Measurements from ENCODE around the gene NR4A1. TPM values are rescaled to one million over a fixed set of nuclear protein-coding genes. Genes with fewer than 3 reads are reported as not detected.

NR4A1 gene
- total and polyA plus RNA-seq, 10 of the 15 experiments (the other 5 are each of a cell fraction or from before 2014, with no cell fraction given) = 0.05 to 7.9 (median 2.2) TPM; not detected in 1

DNA sequence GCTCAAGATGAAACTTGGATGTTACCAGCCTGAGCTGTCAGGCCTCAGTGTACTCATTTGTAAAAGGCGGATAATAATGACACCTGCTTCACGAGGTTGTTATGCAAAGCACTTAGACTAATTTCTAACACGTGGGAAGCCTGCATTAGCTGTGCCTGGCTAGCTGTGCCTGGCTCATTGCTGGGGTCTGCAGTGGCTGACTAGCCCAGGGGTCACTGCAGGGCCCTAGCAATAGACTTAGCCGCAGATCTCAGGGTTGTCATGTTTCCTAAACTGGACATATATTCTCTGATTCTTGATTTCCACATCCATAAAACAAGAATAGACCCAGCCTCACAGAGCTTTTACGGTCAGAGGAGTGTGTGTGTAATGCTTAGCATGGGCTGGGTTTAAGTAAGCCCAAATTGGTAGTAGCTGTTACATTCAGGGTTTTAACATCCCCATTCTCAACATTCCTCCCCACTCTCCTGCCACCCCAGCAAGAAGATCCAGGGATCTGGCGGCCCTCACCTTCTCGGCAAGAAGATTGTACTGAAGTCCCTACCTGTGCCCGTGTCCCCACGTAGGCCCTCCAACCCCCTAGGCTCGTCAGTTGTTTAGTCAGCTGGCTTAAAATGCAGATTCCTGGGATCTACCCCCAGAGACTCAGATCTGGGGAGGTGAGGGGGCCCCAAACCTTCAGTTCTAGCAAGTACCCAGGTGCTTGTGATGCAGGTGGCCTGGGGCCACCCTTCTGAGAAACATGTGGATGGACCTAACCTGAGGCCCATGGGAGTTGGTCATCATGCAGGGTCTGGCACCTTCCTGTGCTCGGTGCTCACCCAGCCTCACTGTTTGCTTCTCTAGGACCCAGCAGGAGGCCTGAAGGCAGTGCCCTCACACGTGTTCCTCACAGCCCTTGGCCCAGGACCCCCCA is 8.6 kb downstream of the NR4A1 start:
- ATAC-seq (peak; percentile 31), FAIRE-seq (no peak), DNase-seq (ENCODE audit: low read depth, low spot score) (no peak)
- ChIA-PET POLR2A (interaction anchor here (0.9 to 1.1 kb wide), 2 partner anchors 9 to 10 kb away, joined by 3 to 6 read pairs; partner anchors contain the start of gene ATG101), SMC1A (ENCODE audit: uncharacterized antibody, unreplicated experiment) (interaction anchor here (1.3 kb wide), 2 partner anchors 11 to 23 kb away, joined by 3 to 6 read pairs; no protein-coding TSS in a partner anchor), RAD21 (ENCODE audit: unreplicated experiment) (no interaction called here), CTCF (interaction anchor here (0.9 to 2.0 kb wide), 4 partner anchors 12 to 60 kb away, joined by 3 to 7 read pairs (median 7); no protein-coding TSS in a partner anchor)
- Histone ChIP-seq H3K9me3 (replicated peaks; ENCODE audit: control insufficient read depth, insufficient read depth, low read length) (no peaks in the 10 kb centered on the region), H3K27ac (ENCODE audit: control insufficient read depth, insufficient read depth) (no peak overlapping the region), H3K4me3 (no peak overlapping the region), H3K27me3 (replicated peaks in 1 of 2; ENCODE audit: control insufficient read depth in 2 of 2, insufficient read depth in 2 of 2, low read length in 1 of 2) (no peaks in the 10 kb centered on the region; a peak in 1 of 4 replicates), H2AFZ (ENCODE audit: control insufficient read depth, low read depth, low read length) (no peak overlapping the region), H3K9ac (ENCODE audit: control insufficient read depth, insufficient read depth, low read length) (no peak overlapping the region), H4K20me1 (ENCODE audit: control insufficient read depth, insufficient read depth) (no peaks in the 10 kb centered on the region), H3K79me2 (ENCODE audit: control insufficient read depth, insufficient read depth, low read length) (no peaks in the 10 kb centered on the region), H3K4me2 (ENCODE audit: control insufficient read depth, insufficient read depth) (no peak overlapping the region), H3K4me1 (ENCODE audit: control insufficient read depth, insufficient read depth, low read length) (no peaks in the 10 kb centered on the region), H3K36me3 (ENCODE audit: control insufficient read depth in 2 of 2, insufficient read depth in 2 of 2, low read length in 1 of 2) (no peaks in the 10 kb centered on the region; a peak in 1 of 4 replicates)
- TF ChIP-seq POLR2AphosphoS5 (IDR thresholded peaks at IDR 0.05; ENCODE audit: low read length) (peak; percentile 66; the same call in 1 of the 2 replicates), POU2F2 (IDR thresholded peaks at IDR 0.05; ENCODE audit: borderline replicate concordance, low read depth, low read length) (peak; percentile 8; the same call in 1 of the 3 replicates), RAD51 (IDR thresholded peaks at IDR 0.05) (no peak)
- TF ChIP-seq, protein P1, sequence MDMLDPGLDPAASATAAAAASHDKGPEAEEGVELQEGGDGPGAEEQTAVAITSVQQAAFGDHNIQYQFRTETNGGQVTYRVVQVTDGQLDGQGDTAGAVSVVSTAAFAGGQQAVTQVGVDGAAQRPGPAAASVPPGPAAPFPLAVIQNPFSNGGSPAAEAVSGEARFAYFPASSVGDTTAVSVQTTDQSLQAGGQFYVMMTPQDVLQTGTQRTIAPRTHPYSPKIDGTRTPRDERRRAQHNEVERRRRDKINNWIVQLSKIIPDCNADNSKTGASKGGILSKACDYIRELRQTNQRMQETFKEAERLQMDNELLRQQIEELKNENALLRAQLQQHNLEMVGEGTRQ (IDR thresholded peaks at IDR 0.05; ENCODE audit: borderline replicate concordance, low read depth, low read length) = no peak
- intact Hi-C loops (cut with micrococcal nuclease; ENCODE audit: unreplicated experiment) (no loop called here), in situ Hi-C loops (cut with MboI) (no loop called here)
- 45% methylated on average over 12 of the region's 12 CpGs for WGBS (ENCODE audit: insufficient coverage, insufficient replicate concordance, low lambda C conversion rate, missing lambda C conversion rate)
- no TSS peak for BruUV-seq (replicated peaks)
